PFSK-1 (cell line): ENCODE measurements around the gene CACNA1C.

ENCODE experiments used
- POLR2AphosphoS5 ChIP-seq: IDR thresholded peaks from 2 replicates; pipeline ENCODE4 v1.6.1; 2012; ENCODE audit warnings: low read depth, mild to moderate bottlenecking, control low read depth, low read length, moderate library complexity
- TAF1 ChIP-seq: IDR thresholded peaks from 2 replicates; pipeline ENCODE4 v1.6.1; 2012; ENCODE audit warnings: low read length, control low read depth, borderline replicate concordance; ENCODE audit not compliant: insufficient read depth

DNA sequence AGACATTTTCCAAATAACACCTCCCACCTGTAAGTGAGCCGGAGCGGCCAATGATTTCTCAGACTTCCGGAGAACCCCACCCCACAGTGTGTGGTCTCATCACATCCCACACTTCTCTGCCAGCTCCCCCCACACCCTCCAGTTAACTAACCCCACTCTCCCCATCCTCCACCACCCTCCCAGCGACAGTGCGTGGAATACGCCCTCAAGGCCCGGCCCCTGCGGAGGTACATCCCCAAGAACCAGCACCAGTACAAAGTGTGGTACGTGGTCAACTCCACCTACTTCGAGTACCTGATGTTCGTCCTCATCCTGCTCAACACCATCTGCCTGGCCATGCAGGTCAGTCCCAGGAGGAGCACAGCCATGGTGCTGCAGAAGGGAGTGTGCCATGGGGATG, 557.6 kb downstream of the CACNA1C start:
- TF ChIP-seq POLR2AphosphoS5 (no peak), TAF1 (no peak)
